ENCODE results near the gene KSR2.

KSR2 gene

GRCh38 chr12:117498256-117498655, 470.5 kb downstream of the KSR2 start:
- no peak for TF ChIP-seq CTCF (IDR thresholded peaks at IDR 0.05; ENCODE audit: low read depth, low read length)
- H3K4me3 ChIP-seq (replicated peaks in 1 of 2; ENCODE audit: low read depth in 2 of 2, low read length in 2 of 2) = no peak overlapping the region
- DNase-seq (ENCODE audit: low read depth in 2 of 2) = no peak

DNA sequence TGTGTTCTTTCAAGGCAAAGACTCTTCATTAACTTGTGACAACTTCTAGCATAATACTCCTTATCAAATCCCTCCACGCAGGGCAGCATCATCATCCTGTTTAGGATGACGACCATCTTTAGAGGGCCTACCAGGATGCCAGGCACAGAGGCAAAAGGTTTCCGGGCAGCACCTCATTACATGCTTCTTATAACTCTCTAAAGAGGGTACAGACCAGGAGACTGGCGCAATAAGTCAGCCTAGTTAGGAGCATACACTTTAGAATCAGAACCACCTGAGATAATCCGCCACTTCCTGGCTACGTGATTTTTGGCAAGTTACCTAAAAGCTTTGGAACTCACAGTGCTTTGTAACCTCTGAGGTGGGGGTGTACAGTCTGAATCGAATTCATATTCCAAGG, 471.4 kb downstream of the KSR2 start:
- no peak overlapping the region for H3K4me3 ChIP-seq (replicated peaks in 1 of 2; ENCODE audit: low read depth in 2 of 2, low read length in 2 of 2)
- TF ChIP-seq CTCF (IDR thresholded peaks at IDR 0.05; ENCODE audit: low read depth, low read length) = no peak

DNA sequence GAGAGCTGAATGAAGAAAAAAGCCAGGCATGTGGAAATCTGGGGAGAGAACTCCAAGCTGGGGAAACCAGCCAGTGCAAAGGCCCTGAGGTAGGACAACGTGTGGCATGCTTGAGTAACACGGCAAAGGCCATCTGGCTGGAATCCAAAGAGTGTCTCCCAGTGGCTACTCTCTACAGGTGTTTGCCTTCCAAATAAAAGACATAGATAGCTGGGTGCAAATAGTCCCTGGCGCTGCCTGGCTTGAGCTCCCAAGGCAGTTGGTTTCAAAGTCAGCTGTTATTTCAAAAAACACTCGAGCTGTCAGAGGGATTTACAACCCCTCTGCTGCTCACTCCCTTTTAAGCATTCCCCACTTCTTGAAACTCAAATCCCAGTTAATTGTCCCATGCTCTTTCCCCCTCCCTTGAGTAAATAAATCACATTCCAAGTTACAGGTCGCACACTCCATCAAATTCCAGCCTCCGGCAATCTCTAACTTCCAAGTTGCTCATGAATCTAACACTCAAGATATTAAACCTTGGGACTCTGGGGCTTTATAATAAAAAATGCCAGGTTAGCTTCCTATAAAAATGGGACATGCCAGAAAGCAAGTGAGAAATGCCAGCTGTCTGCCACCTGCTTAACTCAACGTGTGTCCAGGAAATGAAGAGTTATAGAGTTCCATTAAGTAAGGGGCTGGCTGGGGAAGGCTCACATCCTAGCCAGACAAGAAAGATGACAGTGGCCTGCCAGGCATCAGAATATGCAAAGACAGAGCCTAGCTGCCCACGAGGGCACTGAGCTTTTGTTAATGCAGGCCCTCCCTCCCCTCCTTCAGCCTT, 473.7 kb downstream of the KSR2 start:
- no peak overlapping the region for H3K4me3 ChIP-seq (replicated peaks in 1 of 2; ENCODE audit: low read depth in 2 of 2, low read length in 2 of 2)
- no peak for TF ChIP-seq CTCF (IDR thresholded peaks at IDR 0.05; ENCODE audit: low read depth, low read length)
- DNase-seq (ENCODE audit: low read depth in 2 of 2) = no peak

More for the DNA sequence above, 471.4 kb downstream of the KSR2 start:
- no peak for DNase-seq (ENCODE audit: low read depth in 2 of 2)

DNA sequence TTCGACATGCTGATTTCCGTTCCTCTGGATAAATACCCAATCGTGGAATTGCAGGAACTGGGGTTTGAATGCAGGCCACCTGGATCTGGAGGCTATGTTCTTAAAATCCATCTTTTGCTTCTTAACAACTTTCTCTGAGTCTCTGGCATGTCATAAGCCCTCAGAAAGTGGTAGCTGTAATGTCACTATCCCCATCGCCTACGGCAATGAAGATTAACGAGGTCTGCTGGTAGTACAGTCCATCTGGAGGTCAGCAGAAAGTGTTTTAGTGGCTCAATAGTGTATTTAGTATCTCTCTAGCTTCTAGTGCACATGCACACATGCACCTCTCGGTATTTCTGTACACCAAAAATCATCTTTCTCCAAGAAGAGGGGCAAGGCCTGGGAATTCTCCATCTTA, 477.1 kb downstream of the KSR2 start:
- TF ChIP-seq CTCF (IDR thresholded peaks at IDR 0.05; ENCODE audit: low read depth, low read length) = no peak
- no peak overlapping the region for H3K4me3 ChIP-seq (replicated peaks in 1 of 2; ENCODE audit: low read depth in 2 of 2, low read length in 2 of 2)

GRCh38 chr12:117490130-117490529, 478.7 kb downstream of the KSR2 start:
- H3K4me3 ChIP-seq (replicated peaks in 1 of 2; ENCODE audit: low read depth in 2 of 2, low read length in 2 of 2) = no peak overlapping the region
- DNase-seq (ENCODE audit: low read depth in 2 of 2) = no peak
- no peak for TF ChIP-seq CTCF (IDR thresholded peaks at IDR 0.05; ENCODE audit: low read depth, low read length)

More for the DNA sequence above, 477.1 kb downstream of the KSR2 start:
- no peak for DNase-seq (ENCODE audit: low read depth in 2 of 2)

- no peak for DNase-seq (ENCODE audit: low read depth in 2 of 2)
- no peak for TF ChIP-seq CTCF (IDR thresholded peaks at IDR 0.05; ENCODE audit: low read depth, low read length)
- no peak overlapping the region for H3K4me3 ChIP-seq (replicated peaks in 1 of 2; ENCODE audit: low read depth in 2 of 2, low read length in 2 of 2)
Observed at GRCh38 chr12:117489671-117490070, 479.1 kb downstream of the KSR2 start.
